SHP77 (cell line): ENCODE data around the gene TEKT5.

Experiments used
- DNase-seq, 2 experiments: peaks; one replicate each; lab custom pipeline; 2025; lab: John Stamatoyannopoulos, UW

Gene TEKT5

GRCh38 chr16:10578474-10579316 lies 116.0 kb downstream of the TEKT5 start:
- no peak for DNase-seq
